NCI-H2081 treated with DMSO at 0.1 percent for 48 hours (cell line): ENCODE measurements around the gene SP140L.
"Not testable (repeated sequence)": the region's sequence is repeated elsewhere in the genome, so short reads cannot be mapped to it uniquely, and the experiment has no call there.

Experiments
- DNase-seq: peaks from one replicate; lab custom pipeline; 2025; lab: John Stamatoyannopoulos, UW

The SP140L gene

DNA sequence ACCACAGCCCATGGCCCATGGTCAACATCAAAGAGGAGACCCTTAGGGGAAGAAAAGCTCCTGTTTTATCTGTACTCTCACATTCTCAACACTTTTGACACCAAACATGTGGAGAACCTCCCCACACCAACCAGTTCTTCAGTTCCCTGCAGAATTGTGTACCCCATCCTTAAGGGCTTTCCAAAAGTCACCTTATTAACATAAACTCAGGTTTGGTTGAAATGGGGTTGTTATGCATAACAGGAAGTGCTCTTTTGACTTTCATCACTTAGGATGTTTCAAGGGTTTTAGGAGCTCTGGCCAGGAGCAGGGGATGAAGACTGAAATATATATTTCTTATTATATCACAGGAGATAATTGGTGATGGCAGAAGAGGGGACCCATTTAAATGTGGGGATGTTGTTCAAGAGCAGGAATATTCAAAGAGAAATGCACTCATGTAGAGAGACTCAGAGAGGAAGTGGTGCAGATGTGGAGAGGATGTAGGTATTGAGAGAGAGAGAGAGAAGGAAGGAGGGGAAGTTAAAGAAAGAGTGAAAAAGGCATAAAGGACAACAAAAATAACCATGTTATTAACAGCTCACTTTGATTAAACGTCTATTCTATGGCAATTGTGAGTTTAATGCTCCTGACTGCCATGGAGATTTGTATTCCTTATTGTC lies 35.2 kb downstream of the SP140L start:
- no peak for DNase-seq

DNA sequence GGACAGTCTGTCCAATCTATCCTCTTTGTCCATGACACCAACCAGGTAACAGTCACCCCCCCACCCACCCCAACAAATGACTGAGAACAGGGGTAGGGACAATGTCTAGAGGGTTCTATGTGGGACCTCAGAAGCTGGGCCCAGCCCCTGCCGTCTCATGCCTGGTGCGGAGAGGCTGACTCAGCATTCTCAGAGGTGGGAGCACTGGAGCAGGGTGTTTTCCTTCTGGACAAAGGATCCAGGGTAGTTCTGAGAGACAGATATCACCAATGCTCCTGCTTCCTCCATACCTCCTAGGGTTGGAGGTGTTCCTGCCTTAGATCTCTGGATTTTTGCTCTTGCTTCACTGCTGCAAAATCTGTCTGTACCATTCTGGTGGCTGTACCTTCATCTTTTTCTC lies 55.1 kb downstream of the SP140L start:
- no peak for DNase-seq

DNA sequence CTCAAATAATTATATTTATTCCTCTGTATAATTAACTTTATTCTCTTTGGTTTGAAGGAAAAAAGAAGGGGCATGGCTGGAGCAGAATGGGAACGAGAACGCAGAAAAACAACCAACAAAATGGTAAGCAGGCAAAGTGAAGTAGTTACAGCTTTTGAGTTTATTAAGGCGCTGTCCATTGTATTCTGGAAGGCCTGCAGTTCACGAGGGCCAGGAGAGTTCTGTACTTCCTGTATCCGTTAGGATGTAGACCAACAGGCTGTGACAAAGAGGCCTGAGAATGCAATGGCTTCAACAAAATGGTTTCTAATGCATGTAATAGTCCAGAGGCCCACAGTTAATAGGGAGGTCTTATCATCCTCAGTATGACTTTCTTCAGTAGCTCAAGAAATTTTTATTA lies 56.5 kb downstream of the SP140L start:
- no peak for DNase-seq

DNA sequence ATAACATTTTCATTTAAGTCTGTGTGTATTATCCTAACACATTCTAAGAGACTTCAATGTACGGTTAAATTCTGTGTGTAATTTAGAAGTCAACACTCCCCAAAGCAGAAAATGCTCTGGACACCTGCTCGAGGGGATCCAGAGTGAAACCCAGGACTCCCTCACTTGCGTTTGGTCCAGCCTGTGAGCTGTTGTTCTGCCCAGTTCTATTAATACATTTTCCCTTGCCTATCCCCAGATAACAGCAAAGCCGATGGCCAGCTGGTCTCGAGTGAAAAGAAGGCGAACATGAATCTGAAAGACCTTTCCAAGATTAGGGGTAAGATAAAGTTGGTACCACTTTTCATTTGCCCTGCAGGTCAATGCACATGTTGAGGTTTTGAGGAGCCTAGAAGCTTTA lies 58.0 kb downstream of the SP140L start:
- DNase-seq, result no peak

DNA sequence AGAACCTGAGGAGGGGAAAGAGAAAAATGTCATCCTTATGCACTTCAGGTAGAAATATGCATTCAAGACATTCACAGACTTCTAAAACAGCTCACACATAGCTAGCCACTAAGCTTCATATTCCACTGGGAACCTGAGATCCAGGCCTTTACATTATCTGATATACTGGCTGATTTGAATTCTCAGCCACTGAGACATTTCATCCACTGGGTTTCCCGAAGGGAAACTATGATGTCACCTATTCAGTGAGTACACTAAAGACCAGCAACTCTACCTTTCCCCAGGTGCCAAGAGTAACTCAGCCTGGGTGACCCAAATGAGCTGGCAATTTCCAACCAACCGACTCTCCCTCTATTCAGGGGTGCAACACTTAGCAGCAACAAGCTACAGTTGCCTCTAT lies 67.3 kb downstream of the SP140L start:
- no peak for DNase-seq

DNA sequence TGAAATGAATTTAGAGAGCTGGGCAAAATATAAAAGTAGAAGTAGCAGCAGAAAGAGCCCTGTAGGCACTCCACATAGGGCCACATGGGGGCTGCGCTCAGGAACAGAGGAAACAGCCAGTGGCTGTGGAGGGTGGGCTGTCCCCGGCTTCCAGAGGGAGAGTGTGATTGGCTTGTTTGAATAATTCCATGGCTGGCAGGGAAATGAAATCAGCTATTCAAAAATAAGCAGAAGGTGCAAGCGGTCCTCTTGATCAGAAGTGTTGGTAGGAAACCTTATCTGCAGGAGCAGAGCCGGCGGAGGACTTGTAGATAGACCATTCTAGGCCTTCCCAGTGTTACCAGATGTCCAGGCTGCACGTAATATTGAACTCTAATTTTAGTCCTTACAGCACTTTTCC lies 71.7 kb downstream of the SP140L start:
- DNase-seq, result not testable (repeated sequence)

DNA sequence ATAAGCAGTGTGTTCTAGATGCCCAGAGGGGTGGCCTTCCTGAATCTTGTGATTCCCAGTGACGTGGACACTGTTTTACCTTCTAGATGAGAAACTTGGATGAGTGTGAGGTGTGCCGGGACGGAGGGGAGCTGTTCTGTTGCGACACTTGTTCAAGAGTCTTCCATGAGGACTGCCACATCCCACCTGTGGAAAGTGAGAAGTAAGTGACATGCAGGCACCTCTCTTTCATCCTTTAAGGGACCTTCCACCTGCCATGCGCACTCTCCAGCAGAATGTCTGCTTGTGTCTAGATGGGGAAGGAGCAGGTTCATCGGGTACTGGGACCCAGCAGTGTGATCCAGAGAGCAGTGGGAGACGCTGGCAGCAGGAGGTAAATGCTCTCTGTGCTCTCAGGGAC lies 73.0 kb downstream of the SP140L start:
- DNase-seq, result no peak

DNA sequence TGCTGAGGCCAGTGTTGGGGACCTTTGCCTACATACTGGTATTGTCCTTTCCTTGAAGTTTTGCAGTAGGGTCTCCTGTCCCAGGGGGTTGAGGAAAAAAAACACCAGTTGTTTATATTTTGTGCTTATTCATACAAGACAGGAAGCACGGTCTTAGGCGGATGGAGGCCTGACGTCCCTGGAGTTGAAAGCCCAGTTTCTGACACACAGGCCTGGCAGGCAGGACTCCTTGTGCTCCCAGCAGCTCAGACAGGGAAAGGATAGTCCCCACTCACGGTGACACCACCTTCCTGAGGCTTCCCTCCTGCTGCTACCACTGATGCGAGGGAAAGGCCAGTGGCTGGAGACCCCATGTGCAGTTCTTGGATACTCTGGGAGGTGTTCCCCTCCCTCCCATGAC lies 73.5 kb downstream of the SP140L start:
- no peak for DNase-seq

DNA sequence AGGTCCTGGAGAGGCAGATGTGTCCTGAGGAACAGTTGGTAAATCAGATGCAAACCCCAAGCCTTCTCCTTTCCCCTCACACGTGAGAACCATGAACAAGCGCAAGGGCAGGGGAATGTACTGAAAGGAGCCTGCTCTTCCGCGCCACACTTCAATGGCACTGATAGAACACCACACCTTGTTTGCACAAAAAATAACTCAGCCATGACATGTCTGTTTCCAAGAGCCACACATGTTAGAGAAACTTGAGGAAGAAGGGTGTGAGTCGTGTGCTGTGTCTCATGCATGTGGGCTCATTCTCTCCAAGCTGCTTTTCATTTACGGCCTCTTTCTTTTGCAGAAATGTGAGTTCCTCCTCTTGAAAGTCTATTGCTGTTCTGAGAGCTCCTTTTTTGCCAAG lies 74.0 kb downstream of the SP140L start:
- DNase-seq, result not testable (repeated sequence)

DNA sequence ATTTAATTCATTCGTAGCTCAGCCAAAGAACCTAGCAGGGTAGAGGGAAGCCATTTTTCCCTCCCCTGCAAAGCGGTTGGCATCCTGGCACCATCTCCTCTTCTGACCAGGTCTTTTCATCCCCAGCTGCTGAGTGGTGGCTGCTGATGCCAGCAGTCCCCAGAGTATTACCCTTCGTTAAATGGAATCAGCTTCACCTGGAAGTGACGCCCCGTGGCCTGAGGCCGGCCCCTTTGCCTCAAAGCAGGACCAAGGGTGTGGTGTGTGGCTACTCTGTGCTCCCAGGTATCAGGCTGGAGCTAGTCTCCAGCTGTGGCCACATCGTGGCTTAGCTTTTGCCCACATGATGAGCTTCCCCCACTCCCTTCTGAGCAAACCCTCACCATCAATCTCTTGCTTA lies 76.8 kb downstream of the SP140L start:
- DNase-seq, result no peak

DNA sequence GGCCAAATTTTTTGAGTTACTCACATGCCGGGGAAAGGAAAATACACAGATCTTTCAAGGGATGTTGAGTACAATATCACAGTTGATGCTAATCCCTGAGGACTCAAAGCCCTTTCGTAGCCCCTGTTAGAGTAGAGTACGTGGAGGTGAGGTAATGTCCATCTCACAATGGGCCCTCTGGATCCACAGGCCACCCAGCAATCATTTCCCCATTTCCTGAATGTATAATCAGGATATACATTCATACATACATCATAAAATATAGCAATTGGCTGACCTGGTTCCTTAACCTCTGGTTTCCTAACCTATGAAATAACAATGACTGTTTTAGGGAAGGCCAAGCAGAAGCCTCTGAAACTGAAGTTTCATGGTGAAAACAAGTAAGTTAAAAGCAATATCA lies 78.8 kb downstream of the SP140L start:
- DNase-seq, result no peak

DNA sequence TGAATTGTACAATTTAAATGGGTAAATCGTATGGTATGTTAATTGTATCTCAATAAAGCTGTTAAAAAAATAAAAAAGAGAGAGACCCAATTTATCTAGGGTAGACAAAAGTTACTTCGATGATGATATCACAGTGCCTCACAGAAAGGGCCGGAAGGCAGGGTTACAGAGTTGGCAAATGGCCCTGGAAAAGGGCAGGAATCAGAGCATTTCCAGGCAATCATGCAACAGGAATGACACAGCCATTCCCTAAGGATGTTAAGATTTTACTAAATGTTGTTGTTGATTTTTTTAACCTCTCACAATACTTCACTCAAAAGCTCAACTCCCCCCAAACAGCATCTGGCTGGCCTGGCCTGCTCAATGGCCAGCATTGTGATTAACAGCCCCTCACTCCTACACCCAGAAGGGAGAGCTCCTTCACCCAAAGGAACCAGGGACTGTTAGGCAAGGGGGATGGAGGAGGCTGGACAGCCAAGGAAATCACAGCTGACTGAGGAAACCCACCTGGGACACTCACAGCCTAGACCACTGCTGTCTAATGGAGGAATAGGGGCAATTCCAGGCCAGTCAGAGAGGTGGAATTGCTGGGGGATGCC lies 81.3 kb downstream of the SP140L start:
- no peak for DNase-seq

DNA sequence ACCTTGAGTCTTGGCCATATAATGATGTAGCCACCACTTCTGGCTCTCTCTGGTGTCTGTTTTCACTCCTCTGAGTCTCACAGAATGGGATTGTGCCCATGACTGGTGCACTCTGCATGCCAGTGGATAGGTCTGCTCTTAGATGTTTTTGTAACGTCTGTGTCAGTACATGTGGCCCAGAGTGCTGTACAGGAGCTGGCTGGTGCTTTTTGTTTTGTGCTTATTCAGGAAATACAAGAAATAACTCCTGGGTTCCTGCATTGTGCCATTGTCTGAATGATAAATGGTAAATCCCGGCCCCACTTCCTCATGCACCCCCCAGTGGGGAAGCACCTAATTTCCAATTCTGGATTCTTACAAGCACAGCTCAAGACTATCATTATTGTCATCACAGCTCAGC lies 82.3 kb downstream of the SP140L start:
- DNase-seq, result not testable (repeated sequence)

DNA sequence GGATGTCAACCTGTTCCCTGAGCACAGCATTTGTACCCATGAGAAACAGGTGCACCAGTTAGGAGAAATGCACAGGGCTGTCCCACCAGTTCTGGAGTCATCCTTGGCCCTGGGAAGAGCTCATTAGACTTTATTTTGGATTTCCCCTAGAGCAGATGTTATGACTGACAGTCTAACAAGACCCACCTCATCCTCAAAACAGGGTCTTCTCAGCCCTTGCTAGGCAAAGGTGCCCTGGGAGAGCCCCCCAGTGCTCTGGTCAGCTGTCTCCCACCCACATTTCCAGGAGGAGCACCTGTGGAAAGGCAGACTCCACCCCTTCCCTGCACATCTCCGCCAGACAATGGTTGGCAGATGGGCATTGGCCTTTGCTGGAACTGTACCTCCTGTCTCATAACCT lies 83.3 kb downstream of the SP140L start:
- DNase-seq, result no peak

DNA sequence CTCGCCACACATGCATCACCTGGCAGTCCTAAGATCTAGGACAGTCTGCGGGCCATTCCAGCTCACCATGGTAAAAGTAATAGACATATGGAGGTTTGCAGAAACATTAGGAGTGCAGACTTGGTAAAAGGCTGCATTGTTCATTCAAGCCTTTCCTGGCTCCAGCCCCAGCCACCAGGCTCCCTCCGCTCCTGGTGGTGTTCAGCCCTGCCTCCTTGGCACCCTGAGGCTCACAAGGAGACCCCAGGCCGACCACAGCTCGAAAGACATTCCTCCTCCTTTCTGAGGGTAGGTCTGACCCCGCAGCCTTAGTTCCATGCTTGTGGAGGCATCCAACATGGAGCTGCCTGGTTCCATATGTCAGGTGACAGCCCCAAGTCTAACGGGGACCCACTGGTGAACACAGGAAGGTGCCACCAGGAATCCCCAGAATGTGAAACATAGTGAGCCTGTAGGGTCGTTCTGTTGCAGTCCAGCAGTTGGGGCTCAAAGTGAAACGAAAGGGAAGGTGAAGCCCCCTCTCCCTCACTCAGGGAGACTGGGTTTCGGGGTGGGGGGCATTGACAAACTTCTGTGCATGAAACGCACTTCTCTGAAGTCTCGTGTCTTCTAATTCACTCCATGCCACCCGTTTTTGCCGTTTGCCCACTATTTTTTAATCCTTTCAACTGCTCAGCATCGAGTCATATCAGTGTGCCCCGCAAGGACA lies 84.0 kb downstream of the SP140L start:
- DNase-seq, result no peak

DNA sequence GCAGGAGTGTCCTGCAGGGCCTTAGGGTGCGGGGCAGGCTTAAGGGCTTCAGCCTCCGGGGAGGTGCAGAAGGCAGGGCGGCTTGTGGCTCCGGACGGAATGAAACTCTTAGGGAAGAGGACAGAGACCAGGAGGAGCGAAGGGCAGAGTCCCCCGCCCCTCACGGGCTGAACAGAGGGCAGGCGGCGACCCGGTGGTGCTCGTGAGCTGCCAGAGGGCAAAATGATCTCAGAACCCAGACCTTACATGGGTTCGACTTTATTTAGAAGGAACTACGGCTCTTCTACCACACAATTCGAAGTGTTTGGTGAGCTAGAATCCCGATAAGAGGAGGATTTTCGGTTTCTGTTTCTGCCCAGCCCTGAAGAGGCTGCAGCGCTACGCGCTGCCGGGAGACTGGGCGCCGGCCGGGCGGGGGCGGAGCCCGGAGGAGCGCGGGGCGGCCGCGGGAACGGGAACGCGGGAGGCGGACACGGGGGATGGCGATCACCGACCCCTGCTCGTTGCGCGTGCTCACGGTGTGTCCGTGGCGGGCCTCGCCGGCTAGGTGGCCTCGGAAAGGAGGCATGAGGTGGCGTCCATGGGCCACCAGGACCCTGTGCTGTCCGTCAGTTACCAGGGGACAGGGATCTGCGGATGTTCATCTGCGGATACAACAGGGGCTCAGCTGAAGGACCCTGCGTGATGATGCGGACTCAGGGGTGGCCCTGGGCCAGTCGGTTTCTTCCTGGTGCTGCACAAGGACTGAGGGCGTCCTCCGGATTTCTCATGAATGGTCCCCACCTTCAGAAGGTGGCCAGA lies 84.8 kb downstream of the SP140L start:
- no peak for DNase-seq

DNA sequence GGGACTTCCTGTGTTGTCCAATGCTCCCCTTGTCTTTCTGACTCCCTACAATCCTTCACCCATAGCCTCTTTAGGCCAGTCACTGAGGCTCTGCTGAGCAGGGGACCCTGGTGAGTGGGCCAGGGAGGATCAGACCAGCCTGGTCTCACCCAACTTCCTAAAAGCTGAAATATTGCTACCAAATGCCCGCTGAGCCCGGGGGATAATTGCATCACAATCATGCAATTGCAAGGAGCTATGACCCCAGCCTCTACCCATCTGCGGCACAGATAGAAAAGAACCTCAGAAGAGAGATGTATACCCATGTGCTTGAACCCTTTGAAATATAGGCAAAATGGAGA lies 85.3 kb downstream of the SP140L start:
- DNase-seq, result no peak

DNA sequence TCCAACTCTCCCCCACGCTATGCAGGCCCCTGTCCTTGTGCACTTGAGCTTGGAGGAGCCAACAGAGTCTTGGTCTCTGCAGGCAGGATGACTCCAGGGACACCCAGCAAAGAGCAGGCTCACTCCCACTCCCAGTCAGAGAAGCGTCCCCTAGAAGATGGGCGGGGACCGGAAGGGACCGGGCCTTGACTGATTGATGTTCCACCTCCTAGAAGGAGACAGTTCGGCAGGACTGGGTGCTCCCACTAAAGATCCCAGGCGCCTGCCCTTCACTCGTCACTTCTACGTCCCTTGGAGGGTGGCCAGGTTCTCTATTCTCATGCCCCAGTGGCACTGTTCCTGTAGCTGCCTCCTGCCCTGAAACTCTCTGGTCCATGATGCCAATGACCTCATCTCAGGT lies 85.9 kb downstream of the SP140L start:
- no peak for DNase-seq

DNA sequence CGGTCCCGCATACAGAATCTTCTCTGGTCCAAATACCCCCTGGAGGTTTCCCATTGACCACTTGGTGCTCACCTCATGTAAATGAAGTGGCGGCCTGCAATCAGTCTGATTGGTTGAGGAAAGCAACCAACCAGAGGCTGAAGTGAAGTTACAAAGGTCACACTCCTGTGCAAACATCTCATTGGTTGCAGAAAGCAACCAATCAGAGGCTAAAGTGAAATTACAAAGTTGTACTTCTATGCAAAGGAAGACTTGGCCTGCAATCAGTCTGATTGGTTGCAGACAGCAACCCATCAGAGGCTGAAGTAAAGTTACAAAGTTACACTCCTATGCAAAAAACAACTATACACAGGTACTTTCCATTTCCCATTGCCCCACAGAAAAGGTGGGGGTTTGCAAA lies 86.5 kb downstream of the SP140L start:
- no peak for DNase-seq

DNA sequence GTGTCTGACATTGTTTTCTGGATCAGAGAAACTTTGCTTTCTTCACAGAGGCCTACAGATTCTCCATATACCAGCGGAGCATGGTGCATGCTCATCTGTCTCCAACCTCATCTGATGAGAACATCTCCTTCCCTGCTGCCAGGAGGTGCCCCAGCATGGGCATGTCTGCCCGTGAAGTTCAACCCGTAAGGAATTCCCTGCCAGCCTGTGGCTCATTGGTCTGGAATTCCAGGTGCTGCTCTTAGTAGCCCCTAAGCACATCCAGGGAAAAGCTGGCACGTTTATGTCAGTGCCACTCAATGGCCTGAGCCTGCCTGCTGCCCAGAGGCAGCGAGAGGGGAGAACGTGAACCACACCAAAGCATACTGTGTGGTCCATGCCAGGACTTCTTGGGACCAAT lies 87.3 kb downstream of the SP140L start:
- no peak for DNase-seq

DNA sequence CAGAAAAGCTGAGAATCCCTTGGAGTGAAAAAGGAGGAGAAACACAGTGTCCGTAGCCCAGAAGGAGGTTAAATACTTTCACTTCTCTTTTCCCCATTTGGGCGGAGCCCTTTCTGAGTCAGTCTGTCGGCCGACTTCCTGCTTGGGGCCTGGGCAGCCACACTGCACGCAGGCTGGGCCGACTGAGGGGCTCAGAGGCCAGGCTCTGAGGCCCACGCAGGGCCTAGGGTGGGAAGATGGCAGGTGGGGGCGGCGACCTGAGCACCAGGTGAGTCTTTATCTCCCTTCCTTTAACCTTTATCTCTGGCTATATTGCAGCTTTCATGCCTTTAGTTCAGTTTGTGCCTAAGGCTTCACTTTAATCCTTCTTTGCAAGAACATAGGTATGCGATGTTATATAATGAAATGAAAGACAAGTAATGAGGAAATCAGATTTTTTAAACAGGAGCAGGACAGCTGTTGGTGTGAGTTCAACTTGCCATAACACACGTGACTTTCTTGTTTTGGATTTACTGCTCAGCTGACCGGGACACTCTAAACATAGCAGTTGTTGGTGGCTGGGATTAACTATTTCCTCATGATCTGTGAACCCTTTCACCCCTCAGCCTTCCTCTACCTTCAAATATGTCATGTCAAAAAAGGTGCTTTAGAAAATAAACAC lies 89.2 kb downstream of the SP140L start, which contains the start of gene SP100:
TSS of gene SP100 (plus strand) at position 141 of the 661 bp plus-strand sequence. CDS start at position 237, 96 bp downstream.
- DNase-seq, result no peak

DNA sequence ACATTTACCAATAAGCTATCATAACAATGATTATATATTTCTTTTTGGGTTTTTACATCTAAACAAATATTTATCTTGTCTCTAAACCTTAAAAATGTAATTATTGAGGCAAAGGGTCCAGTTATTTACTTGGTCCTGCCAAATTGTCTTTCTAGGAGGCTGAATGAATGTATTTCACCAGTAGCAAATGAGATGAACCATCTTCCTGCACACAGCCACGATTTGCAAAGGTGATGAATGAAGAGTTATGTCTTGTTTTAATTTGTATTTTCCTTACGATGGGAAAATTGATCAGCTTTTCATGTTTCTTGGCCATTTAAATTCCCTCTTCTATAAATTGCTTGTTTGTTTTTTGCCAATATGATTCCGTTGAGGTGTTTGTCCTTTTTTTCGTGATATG lies 90.4 kb downstream of the SP140L start:
- DNase-seq, result no peak
